OCI-LY1 (cell line): ENCODE results near the gene TRIM14.

Experiments
- H2AFZ ChIP-seq: fragments of 200-600 bp; sonication (generic), shearing (Covaris generic); 2 replicates; pipeline ENCODE4 v1.6.0; 2014; ENCODE audit warnings: antibody characterized with exemption, mild to moderate bottlenecking, low read length
- H3F3A ChIP-seq: fragments of 200-600 bp; sonication (generic), shearing (Covaris generic); 2 replicates; pipeline ENCODE4 v1.6.0; 2014; ENCODE audit warnings: mild to moderate bottlenecking, antibody characterized with exemption, low read length, moderate library complexity; ENCODE audit not compliant: insufficient read depth
- H3K27ac ChIP-seq: fragments of 200-600 bp; sonication (generic); 2 replicates; pipeline ENCODE4 v1.5.1; 2014; ENCODE audit warnings: low read length, mixed run types, mild to moderate bottlenecking, low read depth; ENCODE audit not compliant: poor library complexity, severe bottlenecking
- H3K27me3 ChIP-seq: fragments of 200-600 bp; sonication (generic); 2 replicates; pipeline ENCODE4 v1.6.0; 2014; ENCODE audit warnings: antibody characterized with exemption, mild to moderate bottlenecking, low read length, moderate library complexity; ENCODE audit not compliant: insufficient read depth
- H3K36me3 ChIP-seq: fragments of 200-600 bp; sonication (generic); 2 replicates; pipeline ENCODE4 v1.6.1; 2014; ENCODE audit warnings: mild to moderate bottlenecking, antibody characterized with exemption, low read length, moderate library complexity, mixed read lengths; ENCODE audit not compliant: insufficient read depth
- H3K4me1 ChIP-seq: fragments of 200-600 bp; sonication (generic); 2 replicates; pipeline ENCODE4 v1.5.1; 2014; ENCODE audit warnings: mild to moderate bottlenecking, low read length, moderate library complexity; ENCODE audit not compliant: insufficient read depth, severe bottlenecking
- H3K4me2 ChIP-seq: fragments of 200-600 bp; sonication (generic), shearing (Covaris generic); 2 replicates; pipeline ENCODE4 v1.6.1; 2014; ENCODE audit warnings: low read length
- H3K4me3 ChIP-seq: fragments of 200-600 bp; sonication (generic); 2 replicates; pipeline ENCODE4 v1.5.1; 2014; ENCODE audit warnings: low read length, low read depth, mild to moderate bottlenecking, mixed read lengths; ENCODE audit not compliant: poor library complexity, severe bottlenecking
- H3K79me2 ChIP-seq: fragments of 200-600 bp; shearing (Covaris generic); 2 replicates; pipeline ENCODE4 v1.6.1; 2016; ENCODE audit warnings: mixed run types, low read length, mixed read lengths; ENCODE audit not compliant: insufficient read depth
- H3K9ac ChIP-seq: fragments of 200-600 bp; sonication (generic), shearing (Covaris generic); 2 replicates; pipeline ENCODE4 v1.6.1; 2014; ENCODE audit warnings: mild to moderate bottlenecking, low read length, mixed read lengths
- H3K9me2 ChIP-seq: fragments of 200-600 bp; sonication (generic), shearing (Covaris generic); 2 replicates; pipeline ENCODE4 v1.6.1; 2014; ENCODE audit warnings: low read depth, mild to moderate bottlenecking, low read length, mixed read lengths
- H3K9me3 ChIP-seq: fragments of 200-600 bp; shearing (Covaris generic); 2 replicates; pipeline ENCODE4 v1.6.1; 2014; ENCODE audit warnings: low read length, mixed read lengths
- H4K20me1 ChIP-seq: fragments of 200-600 bp; sonication (generic), shearing (Covaris generic); 2 replicates; pipeline ENCODE4 v1.6.0; 2016; ENCODE audit warnings: mild to moderate bottlenecking, low read length; ENCODE audit not compliant: insufficient read depth
- CTCF ChIP-seq: fragments of 200-600 bp; sonication (generic), shearing (Covaris generic); IDR thresholded peaks from 2 replicates; pipeline ENCODE4 v1.5.1; 2017; ENCODE audit warnings: mild to moderate bottlenecking, antibody characterized with exemption, low read length, moderate library complexity, mixed read lengths
- EZH2 ChIP-seq: fragments of 200-600 bp; sonication (generic), shearing (Covaris generic); IDR thresholded peaks from 2 replicates; pipeline ENCODE4 v1.8.0; 2017; ENCODE audit warnings: borderline replicate concordance, mixed run types, mild to moderate bottlenecking, antibody characterized with exemption, low read length, moderate library complexity, mixed read lengths

The TRIM14 gene

DNA sequence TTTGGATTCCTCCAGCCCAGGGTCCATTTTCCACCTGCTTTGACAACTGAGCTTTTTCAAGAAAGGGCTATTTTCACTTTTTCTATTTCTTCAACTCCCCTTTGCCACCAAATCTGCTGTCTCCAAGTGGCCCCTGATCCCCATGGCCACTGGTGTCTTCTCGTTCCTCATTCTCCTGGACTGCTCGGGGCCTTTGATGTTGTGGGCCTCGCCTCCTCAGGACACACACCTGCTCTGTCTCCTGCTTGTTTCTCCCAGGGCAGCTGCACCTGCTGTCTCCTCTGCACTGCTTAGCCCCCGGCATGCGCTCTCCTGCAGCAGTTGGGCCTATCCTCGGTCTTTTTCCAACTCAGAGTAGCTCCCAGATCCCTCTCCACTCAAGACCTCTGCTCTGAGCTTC, 78.8 kb downstream of the TRIM14 start:
- Histone ChIP-seq H3K27ac (no peak overlapping the region), H2AFZ (no peak overlapping the region), H3F3A (no peaks in the 10 kb centered on the region), H3K36me3 (no peaks in the 10 kb centered on the region), H3K9me2 (no peaks in the 10 kb centered on the region), H3K9ac (no peak overlapping the region), H3K9me3 (no peaks in the 10 kb centered on the region; the same call in 1 of the 2 replicates), H3K27me3 (no peaks in the 10 kb centered on the region; the same call in 1 of the 2 replicates), H3K4me2 (no peak overlapping the region), H4K20me1 (no peaks in the 10 kb centered on the region), H3K4me1 (peaks cover 19% of the 10 kb centered on the region), H3K79me2 (no peaks in the 10 kb centered on the region), H3K4me3 (no peak overlapping the region)
- TF ChIP-seq CTCF (no peak), EZH2 (no peak)

GRCh38 chr9:98039607-98040017, 79.4 kb downstream of the TRIM14 start:
- Histone ChIP-seq H3K27me3 (no peaks in the 10 kb centered on the region; the same call in 1 of the 2 replicates), H3K9me2 (no peaks in the 10 kb centered on the region), H3K4me1 (peaks cover 19% of the 10 kb centered on the region), H3K27ac (no peak overlapping the region), H3K79me2 (no peaks in the 10 kb centered on the region), H4K20me1 (no peaks in the 10 kb centered on the region), H3F3A (no peaks in the 10 kb centered on the region), H3K4me2 (no peak overlapping the region), H2AFZ (no peak overlapping the region), H3K9me3 (no peaks in the 10 kb centered on the region; the same call in 1 of the 2 replicates), H3K36me3 (no peaks in the 10 kb centered on the region), H3K9ac (no peak overlapping the region), H3K4me3 (no peak overlapping the region)
- TF ChIP-seq EZH2, result no peak
- TF ChIP-seq CTCF, result no peak

- H3K27ac ChIP-seq, result no peak overlapping the region
- TF ChIP-seq EZH2, result no peak
- TF ChIP-seq CTCF, result peak; percentile 16; the same call in 1 of the 2 replicates
- no peaks in the 10 kb centered on the region; the same call in 1 of the 2 replicates for H3K27me3 ChIP-seq
- H3K4me3 ChIP-seq, result no peak overlapping the region
- H3K36me3 ChIP-seq, result no peaks in the 10 kb centered on the region
- H3K9me3 ChIP-seq, result no peaks in the 10 kb centered on the region
- no peaks in the 10 kb centered on the region for H4K20me1 ChIP-seq
- peaks cover 21% of the 10 kb centered on the region for H3K4me1 ChIP-seq
- H2AFZ ChIP-seq, result no peak overlapping the region
- no peaks in the 10 kb centered on the region for H3F3A ChIP-seq
- H3K79me2 ChIP-seq, result no peaks in the 10 kb centered on the region
- H3K9me2 ChIP-seq, result no peaks in the 10 kb centered on the region
- no peak overlapping the region for H3K9ac ChIP-seq
- no peak overlapping the region for H3K4me2 ChIP-seq
These were observed 80.1 kb downstream of the TRIM14 start for GRCh38 chr9:98038958-98039357.
